ENCODE data around the gene PRKCA. TPM values are rescaled to one million over a fixed set of nuclear protein-coding genes. Genes with fewer than 3 reads are reported as not detected.

Gene PRKCA
- polyA plus RNA-seq, 2 donors, result 1.2 to 1.3 TPM

- Histone ChIP-seq H3K4me3 (ENCODE audit: low read depth in 1 of 2, low read length in 2 of 2) (no peak overlapping the region), H3K4me1 (ENCODE audit: control insufficient read depth in 2 of 2, insufficient read depth in 2 of 2, low read length in 1 of 2) (no peaks in the 10 kb centered on the region), H3K36me3 (ENCODE audit: control insufficient read depth in 2 of 2, insufficient read depth in 2 of 2, low read length in 1 of 2) (no peaks in the 10 kb centered on the region), H3K27me3 (ENCODE audit: control insufficient read depth in 1 of 2, insufficient read depth in 2 of 2, low read length in 2 of 2) (no peaks in the 10 kb centered on the region), H3K9me3 (ENCODE audit: control insufficient read depth in 2 of 2, insufficient read depth in 1 of 2, low read depth in 1 of 2, low read length in 1 of 2) (no peaks in the 10 kb centered on the region), H3K27ac (ENCODE audit: low read depth in 2 of 2, low read length in 1 of 2) (no peak overlapping the region)
- 93% methylated on average over 7 of the region's 7 CpGs for WGBS, 2 donors
Measured at GRCh38 chr17:66371561-66371960, 69.1 kb downstream of the PRKCA start.

GRCh38 chr17:66372182-66372581, 69.8 kb downstream of the PRKCA start:
- no peak overlapping the region for H3K27ac ChIP-seq (ENCODE audit: low read depth in 2 of 2, low read length in 1 of 2)
- no peak overlapping the region for H3K4me3 ChIP-seq (ENCODE audit: low read depth in 1 of 2, low read length in 2 of 2)
- H3K36me3 ChIP-seq (ENCODE audit: control insufficient read depth in 2 of 2, insufficient read depth in 2 of 2, low read length in 1 of 2), result no peaks in the 10 kb centered on the region
- WGBS, 2 donors, result 88 to 91% methylated on average over 5 of the region's 5 CpGs
- no peaks in the 10 kb centered on the region for H3K4me1 ChIP-seq (ENCODE audit: control insufficient read depth in 2 of 2, insufficient read depth in 2 of 2, low read length in 1 of 2)
- no peaks in the 10 kb centered on the region for H3K9me3 ChIP-seq (ENCODE audit: control insufficient read depth in 2 of 2, insufficient read depth in 1 of 2, low read depth in 1 of 2, low read length in 1 of 2)
- H3K27me3 ChIP-seq (ENCODE audit: control insufficient read depth in 1 of 2, insufficient read depth in 2 of 2, low read length in 2 of 2), result no peaks in the 10 kb centered on the region

- WGBS, 2 donors, result 84 to 90% methylated on average over 3 of the region's 3 CpGs
- no peaks in the 10 kb centered on the region for H3K27me3 ChIP-seq (ENCODE audit: control insufficient read depth in 1 of 2, insufficient read depth in 2 of 2, low read length in 2 of 2)
- no peak overlapping the region for H3K27ac ChIP-seq (ENCODE audit: low read depth in 2 of 2, low read length in 1 of 2)
- no peaks in the 10 kb centered on the region for H3K36me3 ChIP-seq (ENCODE audit: control insufficient read depth in 2 of 2, insufficient read depth in 2 of 2, low read length in 1 of 2)
- H3K4me3 ChIP-seq (ENCODE audit: low read depth in 1 of 2, low read length in 2 of 2), result no peak overlapping the region
- no peaks in the 10 kb centered on the region for H3K4me1 ChIP-seq (ENCODE audit: control insufficient read depth in 2 of 2, insufficient read depth in 2 of 2, low read length in 1 of 2)
- no peaks in the 10 kb centered on the region for H3K9me3 ChIP-seq (ENCODE audit: control insufficient read depth in 2 of 2, insufficient read depth in 1 of 2, low read depth in 1 of 2, low read length in 1 of 2)
Measured at GRCh38 chr17:66373079-66373478, 70.7 kb downstream of the PRKCA start.

- Histone ChIP-seq H3K4me3 (ENCODE audit: low read depth in 1 of 2, low read length in 2 of 2) (no peak overlapping the region), H3K36me3 (ENCODE audit: control insufficient read depth in 2 of 2, insufficient read depth in 2 of 2, low read length in 1 of 2) (no peaks in the 10 kb centered on the region), H3K4me1 (ENCODE audit: control insufficient read depth in 2 of 2, insufficient read depth in 2 of 2, low read length in 1 of 2) (no peaks in the 10 kb centered on the region), H3K9me3 (ENCODE audit: control insufficient read depth in 2 of 2, insufficient read depth in 1 of 2, low read depth in 1 of 2, low read length in 1 of 2) (no peaks in the 10 kb centered on the region), H3K27ac (ENCODE audit: low read depth in 2 of 2, low read length in 1 of 2) (no peak overlapping the region), H3K27me3 (ENCODE audit: control insufficient read depth in 1 of 2, insufficient read depth in 2 of 2, low read length in 2 of 2) (no peaks in the 10 kb centered on the region)
- WGBS, 2 donors, result 70 to 79% methylated on average over 18 of the region's 18 CpGs
Measured at GRCh38 chr17:66373944-66374817, 71.8 kb downstream of the PRKCA start.

GRCh38 chr17:66375121-66375520, 72.7 kb downstream of the PRKCA start:
- no peaks in the 10 kb centered on the region for H3K4me1 ChIP-seq (ENCODE audit: control insufficient read depth in 2 of 2, insufficient read depth in 2 of 2, low read length in 1 of 2)
- H3K9me3 ChIP-seq (ENCODE audit: control insufficient read depth in 2 of 2, insufficient read depth in 1 of 2, low read depth in 1 of 2, low read length in 1 of 2), result no peaks in the 10 kb centered on the region
- H3K36me3 ChIP-seq (ENCODE audit: control insufficient read depth in 2 of 2, insufficient read depth in 2 of 2, low read length in 1 of 2), result no peaks in the 10 kb centered on the region
- WGBS, 2 donors, result 76 to 87% methylated on average over 8 of the region's 8 CpGs
- no peak overlapping the region for H3K4me3 ChIP-seq (ENCODE audit: low read depth in 1 of 2, low read length in 2 of 2)
- no peaks in the 10 kb centered on the region for H3K27me3 ChIP-seq (ENCODE audit: control insufficient read depth in 1 of 2, insufficient read depth in 2 of 2, low read length in 2 of 2)
- no peak overlapping the region for H3K27ac ChIP-seq (ENCODE audit: low read depth in 2 of 2, low read length in 1 of 2)

GRCh38 chr17:66378296-66378695, 75.9 kb downstream of the PRKCA start:
- Histone ChIP-seq H3K4me3 (ENCODE audit: low read depth in 1 of 2, low read length in 2 of 2) (no peak overlapping the region), H3K4me1 (ENCODE audit: control insufficient read depth in 2 of 2, insufficient read depth in 2 of 2, low read length in 1 of 2) (no peaks in the 10 kb centered on the region), H3K27me3 (ENCODE audit: control insufficient read depth in 1 of 2, insufficient read depth in 2 of 2, low read length in 2 of 2) (no peaks in the 10 kb centered on the region), H3K27ac (ENCODE audit: low read depth in 2 of 2, low read length in 1 of 2) (no peak overlapping the region), H3K36me3 (ENCODE audit: control insufficient read depth in 2 of 2, insufficient read depth in 2 of 2, low read length in 1 of 2) (no peaks in the 10 kb centered on the region), H3K9me3 (ENCODE audit: control insufficient read depth in 2 of 2, insufficient read depth in 1 of 2, low read depth in 1 of 2, low read length in 1 of 2) (no peaks in the 10 kb centered on the region)
- WGBS, 2 donors, result 96% methylated on average over 5 of the region's 5 CpGs

GRCh38 chr17:66379544-66379943, 77.1 kb downstream of the PRKCA start:
- Histone ChIP-seq H3K36me3 (ENCODE audit: control insufficient read depth in 2 of 2, insufficient read depth in 2 of 2, low read length in 1 of 2) (no peaks in the 10 kb centered on the region), H3K4me3 (ENCODE audit: low read depth in 1 of 2, low read length in 2 of 2) (no peak overlapping the region), H3K4me1 (ENCODE audit: control insufficient read depth in 2 of 2, insufficient read depth in 2 of 2, low read length in 1 of 2) (no peaks in the 10 kb centered on the region), H3K27ac (ENCODE audit: low read depth in 2 of 2, low read length in 1 of 2) (no peak overlapping the region), H3K27me3 (ENCODE audit: control insufficient read depth in 1 of 2, insufficient read depth in 2 of 2, low read length in 2 of 2) (no peaks in the 10 kb centered on the region), H3K9me3 (ENCODE audit: control insufficient read depth in 2 of 2, insufficient read depth in 1 of 2, low read depth in 1 of 2, low read length in 1 of 2) (no peaks in the 10 kb centered on the region)
- WGBS, 2 donors, result 65 to 67% methylated on average over 4 of the region's 4 CpGs

GRCh38 chr17:66379996-66380395, 77.6 kb downstream of the PRKCA start:
- WGBS, 2 donors, result 82 to 85% methylated on average over 2 of the region's 2 CpGs
- H3K27ac ChIP-seq (ENCODE audit: low read depth in 2 of 2, low read length in 1 of 2), result no peak overlapping the region
- no peak overlapping the region for H3K4me3 ChIP-seq (ENCODE audit: low read depth in 1 of 2, low read length in 2 of 2)
- H3K36me3 ChIP-seq (ENCODE audit: control insufficient read depth in 2 of 2, insufficient read depth in 2 of 2, low read length in 1 of 2), result no peaks in the 10 kb centered on the region
- H3K4me1 ChIP-seq (ENCODE audit: control insufficient read depth in 2 of 2, insufficient read depth in 2 of 2, low read length in 1 of 2), result no peaks in the 10 kb centered on the region
- no peaks in the 10 kb centered on the region for H3K27me3 ChIP-seq (ENCODE audit: control insufficient read depth in 1 of 2, insufficient read depth in 2 of 2, low read length in 2 of 2)
- no peaks in the 10 kb centered on the region for H3K9me3 ChIP-seq (ENCODE audit: control insufficient read depth in 2 of 2, insufficient read depth in 1 of 2, low read depth in 1 of 2, low read length in 1 of 2)

GRCh38 chr17:66381701-66382362, 79.4 kb downstream of the PRKCA start:
- Histone ChIP-seq H3K27ac (ENCODE audit: low read depth in 2 of 2, low read length in 1 of 2) (peak overlapping the region in 1 of 2 donors; percentile 37), H3K36me3 (ENCODE audit: control insufficient read depth in 2 of 2, insufficient read depth in 2 of 2, low read length in 1 of 2) (no peaks in the 10 kb centered on the region), H3K9me3 (ENCODE audit: control insufficient read depth in 2 of 2, insufficient read depth in 1 of 2, low read depth in 1 of 2, low read length in 1 of 2) (no peaks in the 10 kb centered on the region), H3K27me3 (ENCODE audit: control insufficient read depth in 1 of 2, insufficient read depth in 2 of 2, low read length in 2 of 2) (no peaks in the 10 kb centered on the region), H3K4me3 (ENCODE audit: low read depth in 1 of 2, low read length in 2 of 2) (no peak overlapping the region), H3K4me1 (ENCODE audit: control insufficient read depth in 2 of 2, insufficient read depth in 2 of 2, low read length in 1 of 2) (no peaks in the 10 kb centered on the region)
- 85 to 87% methylated on average over 4 of the region's 4 CpGs for WGBS, 2 donors
